HG03571 (cell line): ENCODE measurements around the gene DIAPH2.
A peak's percentile ranks its signal among the peaks of the same experiment; 100 is the strongest.

ENCODE experiments used
- ATAC-seq: cut with Tn5 transposase; IDR thresholded peaks from one replicate; pipeline ENCODE4 v1.9.1; 2021; ENCODE audit not compliant: unreplicated experiment

DIAPH2 gene

DNA sequence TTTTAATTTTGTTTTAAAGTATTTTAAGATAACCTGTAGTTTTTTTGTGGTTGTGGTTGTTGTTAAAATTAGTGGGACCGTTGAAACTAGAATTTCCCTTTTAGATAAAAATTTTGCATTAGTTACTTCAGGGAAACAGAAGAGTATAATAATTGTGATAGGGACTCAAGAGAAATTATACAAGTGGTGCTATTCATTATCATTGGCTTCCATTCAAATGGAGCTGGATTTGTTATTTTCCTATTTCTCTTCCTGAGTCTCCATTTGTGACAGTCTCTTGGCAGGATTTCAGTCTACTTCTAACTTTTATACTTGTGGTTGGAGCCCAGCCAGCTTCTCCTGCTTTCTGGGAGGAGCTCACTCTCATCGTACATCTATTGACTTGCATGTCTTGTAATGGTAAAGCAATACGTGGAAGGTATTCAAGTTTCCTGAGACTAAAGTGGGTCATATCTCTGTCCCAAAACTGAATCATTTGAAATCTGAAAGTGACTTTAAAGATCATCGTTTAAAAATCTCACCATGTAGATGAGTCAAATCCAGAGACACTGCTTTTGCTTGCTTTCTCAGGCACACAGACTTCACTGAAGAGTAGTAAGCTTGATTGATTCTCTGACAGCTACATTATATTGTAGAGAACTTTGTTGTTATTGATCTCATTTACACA is 354.9 kb downstream of the DIAPH2 start:
- peak; percentile 87 for ATAC-seq

DNA sequence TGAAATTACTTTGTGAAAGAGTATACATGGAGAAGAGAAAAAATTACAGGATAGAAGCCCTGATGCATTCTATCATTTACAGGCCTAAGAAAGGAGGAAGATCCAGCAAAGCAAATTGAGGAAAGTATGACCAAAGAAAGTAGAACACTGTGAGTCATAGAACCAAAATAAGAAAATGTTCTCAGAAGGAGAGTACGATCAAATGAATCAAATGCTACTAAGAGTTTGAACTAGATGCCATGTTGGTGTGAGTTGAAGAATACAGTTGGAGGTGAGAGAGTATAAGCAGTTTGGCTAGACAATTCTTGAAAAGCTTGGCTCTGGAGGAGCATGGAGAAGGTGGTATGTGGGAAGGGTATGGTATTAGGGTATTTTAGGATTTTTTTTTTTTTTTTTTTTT is 360.8 kb downstream of the DIAPH2 start:
- no peak for ATAC-seq

DNA sequence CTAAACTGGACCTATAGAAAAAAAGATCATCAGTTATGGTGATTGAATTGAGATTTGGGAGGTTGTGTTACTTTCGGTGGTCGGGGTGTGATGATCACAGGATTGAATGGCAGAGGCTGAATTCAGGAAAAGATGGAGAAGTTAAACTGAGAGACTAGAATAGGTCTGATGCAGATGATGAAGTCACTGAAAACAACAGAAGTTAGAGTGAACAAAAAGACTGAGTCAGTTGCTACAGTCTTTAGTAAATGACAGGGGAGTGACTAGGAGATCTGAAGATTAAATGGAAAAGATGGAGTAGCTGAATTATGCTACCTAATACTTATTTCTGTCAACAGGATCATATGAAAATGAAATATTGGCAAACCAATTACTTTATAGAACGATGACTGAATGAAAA is 362.2 kb downstream of the DIAPH2 start:
- no peak for ATAC-seq

DNA sequence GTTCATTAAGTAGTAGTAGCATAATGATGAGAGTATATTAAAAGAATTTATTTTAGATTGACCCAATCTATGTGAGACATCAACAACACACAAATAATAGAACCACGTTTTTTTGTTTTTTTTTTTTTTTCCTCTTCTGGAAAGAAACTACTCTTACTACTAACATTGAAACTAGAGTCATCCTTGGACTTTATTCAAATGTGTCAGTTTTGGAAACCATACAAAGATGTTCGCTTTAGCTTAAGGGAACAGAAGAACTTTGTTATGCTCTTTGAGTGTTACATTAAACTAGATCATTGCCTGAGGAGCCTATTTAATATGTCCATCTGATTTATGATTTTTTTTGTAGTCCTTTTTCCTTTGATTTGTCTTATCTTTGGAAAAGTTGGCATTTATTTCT is 365.8 kb downstream of the DIAPH2 start:
- no peak for ATAC-seq

DNA sequence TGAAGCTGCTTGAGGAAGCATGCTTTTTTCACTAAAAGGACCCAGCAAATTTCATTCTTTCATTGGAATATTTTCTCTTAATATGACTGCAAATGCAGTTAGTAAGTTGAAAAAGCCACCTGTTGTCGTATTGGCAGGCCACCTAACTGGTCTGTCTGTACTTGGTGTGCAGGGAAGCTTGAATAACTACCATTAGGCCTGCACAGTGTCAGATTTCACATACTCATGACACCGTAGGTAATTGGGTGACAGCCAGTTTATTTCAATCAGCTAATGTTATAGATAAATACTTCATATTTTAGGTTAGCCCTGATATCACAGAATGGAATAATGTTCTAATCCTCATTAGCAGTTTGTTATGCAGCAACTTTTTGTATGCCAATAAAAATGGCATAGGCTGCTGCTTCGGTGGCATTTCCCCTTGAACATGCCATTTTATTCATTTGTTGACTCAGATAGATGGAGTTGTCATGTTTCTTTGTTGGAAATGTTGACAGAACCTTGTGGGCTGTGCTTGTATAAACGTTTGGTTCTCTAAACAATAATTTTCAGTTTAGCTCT is 372.8 kb downstream of the DIAPH2 start:
- ATAC-seq = no peak

DNA sequence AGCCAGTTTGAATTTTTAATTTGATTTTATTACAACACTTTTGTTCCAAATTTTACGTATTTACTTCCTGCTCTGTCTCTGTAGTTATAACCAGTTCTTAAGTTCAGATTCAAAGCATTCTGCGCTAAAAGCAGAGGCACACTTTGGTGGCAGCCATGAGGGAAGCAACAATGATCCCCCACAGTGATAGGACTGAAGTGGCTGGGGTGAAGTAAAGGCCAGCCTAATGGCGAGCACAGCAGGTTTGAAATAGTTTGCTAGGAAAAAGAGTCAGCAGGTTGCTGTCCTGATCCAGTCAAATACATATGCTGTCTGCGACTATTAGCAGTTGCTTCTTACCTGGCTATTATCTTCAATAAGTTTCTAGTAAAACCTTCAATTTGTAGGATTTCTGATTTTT is 375.4 kb downstream of the DIAPH2 start:
- ATAC-seq = no peak

DNA sequence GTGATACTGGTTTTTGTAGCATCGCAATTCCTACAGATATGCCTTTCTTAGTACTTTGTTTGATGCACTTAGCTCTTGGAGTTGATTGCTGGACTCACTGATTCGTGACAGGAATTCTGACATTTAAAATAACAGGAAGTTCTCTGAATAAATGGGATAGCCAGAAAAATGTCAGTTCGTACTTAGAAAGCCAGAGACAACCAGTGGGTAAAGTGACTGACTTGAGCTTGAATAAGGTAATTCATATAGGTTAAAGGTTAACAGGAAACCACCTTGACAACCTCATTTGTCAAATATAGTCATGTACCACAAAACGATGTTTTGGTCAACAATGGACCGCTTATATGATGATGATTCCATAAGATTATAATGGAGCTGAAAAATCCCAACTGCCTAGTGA is 380.4 kb downstream of the DIAPH2 start:
- ATAC-seq = no peak

DNA sequence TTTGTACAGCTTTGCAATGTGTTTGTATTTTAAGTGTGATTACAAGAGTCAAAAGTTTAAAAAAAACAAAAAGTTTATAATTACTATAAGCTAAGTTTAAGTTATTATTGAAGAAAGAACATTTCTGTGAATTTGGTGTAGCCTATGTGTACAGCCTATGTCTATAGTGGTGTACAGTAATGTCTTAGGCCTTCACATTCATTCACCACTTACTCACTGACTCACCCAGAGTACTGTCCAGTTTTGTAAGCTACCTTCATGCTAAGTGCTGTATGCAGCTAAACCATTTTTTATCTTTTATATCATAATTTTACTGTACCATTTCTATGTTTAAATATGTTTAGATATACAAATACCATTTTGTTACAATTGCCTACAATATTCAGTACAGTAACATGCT is 381.3 kb downstream of the DIAPH2 start:
- ATAC-seq = no peak

DNA sequence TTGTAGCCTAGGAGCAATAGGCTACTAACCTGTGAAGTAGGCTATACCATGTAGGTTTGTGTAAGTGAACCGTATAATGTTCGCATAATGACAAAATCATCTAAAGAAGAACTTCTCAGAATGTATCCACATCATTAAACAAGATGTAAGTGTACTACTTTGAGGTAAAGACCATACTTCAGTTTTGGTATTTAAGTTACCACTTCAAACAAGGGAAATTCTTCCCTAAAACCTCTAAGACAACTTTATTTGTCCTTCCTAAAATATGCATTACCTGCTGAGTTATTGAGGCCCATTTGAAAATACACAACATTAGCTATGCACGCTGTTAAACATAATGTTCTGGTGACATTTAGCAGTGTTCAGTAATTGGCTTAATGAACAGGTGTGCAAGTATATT is 381.7 kb downstream of the DIAPH2 start:
- ATAC-seq = no peak

DNA sequence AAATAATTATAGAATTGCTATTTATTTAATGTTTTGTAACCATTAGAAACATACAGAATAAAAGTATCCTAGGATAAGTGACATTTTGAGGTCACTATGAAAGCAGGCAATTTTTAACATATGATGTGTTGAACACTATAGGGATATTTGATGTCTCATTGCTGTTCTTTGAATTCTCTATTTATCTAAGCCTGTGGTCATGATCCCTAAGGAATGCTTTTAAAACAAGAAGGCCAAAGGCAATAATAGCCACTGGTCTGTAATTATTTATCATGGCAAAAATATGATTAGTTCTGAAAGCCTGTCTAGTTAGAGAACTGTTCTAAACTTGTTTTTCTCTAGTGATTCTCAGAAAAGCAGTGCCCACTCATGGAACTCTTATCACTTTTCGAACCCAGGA is 385.7 kb downstream of the DIAPH2 start:
- ATAC-seq = no peak

DNA sequence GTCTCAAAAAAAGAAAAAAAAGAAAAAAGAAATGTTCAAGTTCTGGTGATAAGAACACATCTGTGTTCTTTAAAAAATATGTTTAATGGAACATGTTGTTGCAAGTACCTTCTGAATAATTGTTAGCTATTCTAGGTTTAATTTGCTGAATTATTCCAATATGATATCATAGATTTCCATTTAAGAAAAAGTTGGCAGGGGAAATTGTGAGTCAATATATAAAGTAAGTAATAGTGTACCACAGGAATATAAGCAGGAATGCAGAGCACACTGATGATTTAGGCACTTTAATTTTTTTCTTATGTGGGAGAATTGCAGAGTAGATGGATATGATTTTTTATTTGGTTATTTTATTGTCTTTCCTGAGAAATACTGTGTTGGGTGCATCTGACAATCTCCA is 389.8 kb downstream of the DIAPH2 start:
- ATAC-seq = no peak

DNA sequence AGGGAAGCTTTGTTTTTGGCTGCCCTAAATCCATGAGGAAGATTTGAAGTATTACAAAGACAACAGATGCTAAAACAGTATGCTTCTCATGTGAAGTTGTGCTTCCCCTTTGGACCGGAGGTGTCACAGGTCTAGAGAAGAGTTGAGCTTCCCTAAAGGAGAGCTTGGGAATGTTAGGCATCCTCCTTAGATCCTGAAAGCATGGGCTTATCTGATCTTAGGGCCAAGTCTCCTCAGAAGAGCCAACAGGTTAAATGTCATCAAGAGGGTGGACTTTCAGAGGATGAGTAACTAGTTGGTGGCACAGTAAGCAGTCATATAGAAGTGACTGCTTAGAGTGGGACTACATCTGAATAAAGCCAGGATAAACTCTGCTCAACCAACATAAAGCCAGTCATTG is 404.5 kb downstream of the DIAPH2 start:
- no peak for ATAC-seq

DNA sequence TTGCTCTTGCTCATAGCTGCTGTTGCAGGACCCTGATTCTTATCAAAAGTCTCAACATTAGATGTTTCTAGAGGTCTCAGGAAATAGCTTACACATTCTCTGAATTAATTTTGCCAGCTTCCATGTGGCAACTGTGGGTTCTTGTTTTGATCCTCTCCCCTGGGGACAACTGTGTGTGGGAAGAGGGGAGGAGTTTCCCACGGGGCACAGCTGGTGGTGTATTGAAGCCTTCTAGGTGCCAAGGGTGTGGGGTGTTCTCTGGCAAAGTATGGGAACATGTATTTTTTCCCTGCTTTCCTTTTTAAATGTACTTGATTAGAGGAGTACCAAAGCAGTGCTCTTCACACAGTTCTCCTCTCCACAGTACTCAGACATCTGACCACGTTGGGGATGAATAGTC is 411.7 kb downstream of the DIAPH2 start:
- no peak for ATAC-seq

DNA sequence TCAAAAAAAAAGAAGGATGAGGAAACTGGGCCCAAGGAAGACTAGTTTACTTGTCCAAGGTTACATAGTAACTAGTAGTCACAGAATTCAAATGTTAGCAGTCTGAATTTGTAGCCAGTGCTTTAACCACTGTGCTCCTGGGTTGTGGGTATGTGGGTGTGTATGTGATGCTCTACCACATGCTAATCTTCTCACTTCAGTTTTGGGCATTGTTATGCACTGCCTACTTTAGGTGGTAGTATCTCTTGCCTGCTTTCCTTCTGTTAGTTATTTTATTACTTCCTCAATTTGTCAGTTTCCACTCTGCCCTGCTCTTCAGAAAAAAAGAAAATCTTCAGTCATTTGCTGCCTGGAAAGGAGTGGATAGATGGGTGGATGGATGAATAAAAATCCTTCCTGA is 418.3 kb downstream of the DIAPH2 start:
- no peak for ATAC-seq

DNA sequence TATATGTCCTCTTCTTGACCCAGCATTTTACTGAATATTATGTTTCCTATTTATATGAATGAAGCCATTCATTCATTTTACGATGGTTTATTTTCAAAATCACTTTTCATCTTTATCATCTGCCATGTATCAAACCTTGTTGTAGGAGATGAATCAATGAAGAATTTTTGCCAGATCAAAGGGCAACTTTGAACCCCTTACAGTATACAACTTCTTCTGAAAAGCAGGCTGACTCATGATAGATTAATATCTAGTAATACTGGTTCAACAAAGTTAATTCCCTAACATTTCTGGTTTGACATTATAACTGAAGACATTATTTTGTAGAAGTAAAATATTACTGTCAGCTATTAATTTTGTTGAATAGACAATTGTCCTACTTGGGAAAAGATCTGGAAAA is 425.1 kb downstream of the DIAPH2 start:
- no peak for ATAC-seq

DNA sequence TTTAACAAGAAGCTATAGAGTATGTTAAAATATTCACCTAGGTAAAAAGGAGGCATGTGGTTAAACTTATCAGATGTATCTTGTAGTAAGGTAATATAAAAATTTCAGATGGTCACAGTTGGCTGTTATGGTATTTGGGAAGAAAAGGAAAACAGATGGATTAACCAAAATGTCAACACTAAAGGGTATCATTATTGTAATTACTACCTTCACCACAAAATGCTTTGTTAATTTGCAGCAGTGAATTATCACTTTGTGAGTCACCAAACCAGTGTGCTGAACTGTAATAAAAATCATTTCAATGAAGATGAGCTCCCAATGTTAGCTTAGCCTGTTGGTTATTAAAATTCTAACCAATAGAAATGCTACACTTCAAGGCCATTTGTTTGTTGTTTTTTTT is 432.9 kb downstream of the DIAPH2 start:
- no peak for ATAC-seq

DNA sequence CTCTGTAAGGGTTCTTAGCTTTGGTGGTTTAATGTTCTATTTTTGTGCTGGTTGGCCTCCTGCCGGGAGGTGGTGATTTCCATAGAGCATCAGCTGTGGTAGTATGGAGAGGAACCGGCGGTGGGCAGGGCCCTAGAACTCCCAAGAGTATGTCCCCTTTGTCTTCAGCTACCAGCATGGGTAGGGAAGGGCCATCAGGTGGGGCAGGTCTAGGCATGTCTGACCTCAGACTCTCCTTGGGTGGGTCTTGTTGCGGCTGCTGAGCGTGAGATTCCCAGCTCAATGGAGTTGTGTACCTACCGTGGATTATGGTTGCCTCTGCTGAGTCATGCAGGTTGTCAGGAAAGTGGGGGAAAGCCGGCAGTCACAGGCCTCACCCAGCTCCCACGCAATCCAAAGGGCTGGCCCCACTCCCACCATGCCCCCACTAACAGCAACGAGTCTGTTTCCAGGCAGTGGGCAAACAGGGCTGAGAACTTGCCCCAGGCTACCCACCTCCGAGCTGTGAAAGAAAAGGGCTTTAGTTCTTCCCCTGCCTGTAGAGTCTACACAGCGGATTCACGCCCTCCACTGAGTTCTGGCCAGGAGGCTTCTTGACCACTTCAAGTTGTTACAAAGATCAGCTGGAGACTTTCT is 434.9 kb downstream of the DIAPH2 start:
- no peak for ATAC-seq

DNA sequence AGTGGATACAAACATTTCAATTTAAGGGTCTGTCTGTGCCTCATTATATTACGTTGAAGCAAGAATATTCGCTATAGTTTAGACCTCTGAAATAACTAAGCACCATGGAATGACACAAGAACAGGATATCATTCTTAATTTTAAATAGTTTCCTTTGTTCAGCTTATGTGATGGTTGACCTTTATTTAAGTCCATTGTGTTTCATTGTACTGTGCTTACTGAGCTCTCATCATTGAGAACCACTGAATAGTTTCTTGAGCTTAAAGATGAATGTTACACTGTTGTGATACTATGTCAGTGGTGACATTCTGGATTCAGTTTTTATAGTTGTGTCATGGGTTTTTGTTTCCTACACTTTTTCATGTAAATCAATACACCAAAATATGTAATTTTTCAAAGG is 438.4 kb downstream of the DIAPH2 start:
- no peak for ATAC-seq

DNA sequence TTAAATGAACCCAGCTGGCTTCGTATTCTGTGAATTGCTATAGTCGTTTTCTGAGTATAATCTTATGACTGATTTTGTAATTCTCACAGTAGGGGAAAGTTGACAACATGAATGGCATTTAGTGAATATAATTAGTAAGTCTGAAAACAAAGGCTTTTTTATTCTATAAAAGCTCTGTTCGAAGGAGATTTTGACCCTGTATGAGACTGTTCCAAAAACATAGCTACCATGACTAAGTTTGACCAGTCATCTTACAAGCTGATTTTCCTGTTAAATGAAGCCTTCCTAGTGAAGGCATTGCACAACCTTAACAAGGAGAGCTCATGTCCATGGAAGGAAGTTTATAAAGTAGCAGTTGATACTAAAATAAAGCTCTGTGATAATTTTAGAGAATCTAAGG is 441.4 kb downstream of the DIAPH2 start:
- ATAC-seq = no peak

DNA sequence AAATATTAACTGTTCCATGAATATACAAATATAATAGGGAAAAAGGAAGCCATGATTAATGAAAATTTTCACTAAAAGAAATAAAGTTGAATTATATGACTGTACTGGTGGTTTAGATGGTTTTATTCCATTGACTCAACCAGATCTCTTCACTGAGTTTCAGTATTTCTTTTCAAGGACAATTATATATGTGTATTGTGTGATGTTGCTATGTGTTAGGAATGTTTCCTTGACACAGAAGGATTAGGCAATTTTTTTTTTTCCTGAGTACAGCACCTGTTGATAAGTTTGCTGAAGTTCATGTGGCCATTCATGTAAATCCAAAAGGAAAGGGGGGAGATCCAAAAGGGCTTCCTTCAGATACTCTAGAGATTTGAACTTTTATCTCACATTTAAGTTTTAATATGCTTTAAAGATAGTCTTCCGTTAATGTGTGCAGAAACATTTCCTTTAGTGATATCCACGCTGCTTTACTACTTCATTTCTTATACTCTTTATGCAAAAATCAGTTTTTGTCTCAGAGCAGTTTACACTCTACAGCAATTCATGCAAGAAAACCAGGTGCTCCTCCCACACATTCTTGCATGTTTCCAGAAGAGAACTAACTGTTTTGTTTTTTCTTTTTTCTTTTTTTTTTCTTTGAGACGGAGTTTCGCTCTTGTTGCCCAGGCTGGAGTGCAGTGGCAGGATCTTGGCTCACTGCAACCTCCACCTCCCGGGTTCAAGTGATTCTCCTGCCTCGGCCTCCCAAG is 448.2 kb downstream of the DIAPH2 start:
- no peak for ATAC-seq

DNA sequence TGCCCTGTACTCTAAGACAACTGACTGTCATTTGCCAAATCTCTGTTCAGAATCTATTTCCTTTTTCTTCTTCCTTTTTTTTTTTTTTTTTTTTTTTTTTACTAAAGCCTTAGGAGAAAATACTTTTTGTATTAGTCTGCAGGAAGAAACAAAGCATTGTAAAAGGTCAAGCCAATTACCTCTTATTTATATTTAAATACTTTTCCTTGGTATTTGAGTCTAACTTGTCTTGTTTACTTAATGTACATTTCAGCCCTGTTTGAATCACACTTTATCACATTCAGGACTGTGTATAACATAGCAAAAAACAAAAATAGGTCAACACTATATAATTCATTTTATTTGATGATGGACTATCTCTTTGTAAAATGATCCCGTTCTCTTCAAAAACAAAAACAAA is 461.3 kb downstream of the DIAPH2 start:
- ATAC-seq = no peak

DNA sequence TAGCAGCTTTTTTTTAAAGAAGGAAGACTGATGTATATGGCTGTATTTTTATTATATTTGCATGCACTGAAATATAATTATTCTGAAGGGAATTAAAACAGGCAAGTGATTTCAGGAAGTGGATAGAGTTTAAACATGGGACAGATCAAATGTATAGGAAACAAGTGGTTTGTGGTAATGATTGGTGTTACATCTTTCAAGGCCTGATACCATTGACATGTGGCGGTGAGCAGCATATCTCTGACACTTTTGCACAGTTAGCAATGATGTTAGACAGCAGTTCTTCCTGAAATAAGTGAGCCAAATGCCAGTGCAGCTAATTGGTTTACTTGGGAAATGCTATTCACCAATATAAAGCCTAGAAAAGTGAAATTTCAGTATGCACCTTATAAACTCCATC is 471.2 kb downstream of the DIAPH2 start:
- ATAC-seq = no peak
